Raji (cell line): ENCODE measurements around the gene BLMH.

Experiments
- POLR2A ChIP-seq: IDR thresholded peaks from 2 replicates; pipeline ENCODE4 v1.6.1; 2011; ENCODE audit warnings: low read depth, low read length, control low read depth; ENCODE audit not compliant: insufficient read depth

Gene BLMH

GRCh38 chr17:30316736-30317135, 25.0 kb upstream of the BLMH start:
- no peak for TF ChIP-seq POLR2A

GRCh38 chr17:30315106-30315505, 23.4 kb upstream of the BLMH start:
- no peak for TF ChIP-seq POLR2A

DNA sequence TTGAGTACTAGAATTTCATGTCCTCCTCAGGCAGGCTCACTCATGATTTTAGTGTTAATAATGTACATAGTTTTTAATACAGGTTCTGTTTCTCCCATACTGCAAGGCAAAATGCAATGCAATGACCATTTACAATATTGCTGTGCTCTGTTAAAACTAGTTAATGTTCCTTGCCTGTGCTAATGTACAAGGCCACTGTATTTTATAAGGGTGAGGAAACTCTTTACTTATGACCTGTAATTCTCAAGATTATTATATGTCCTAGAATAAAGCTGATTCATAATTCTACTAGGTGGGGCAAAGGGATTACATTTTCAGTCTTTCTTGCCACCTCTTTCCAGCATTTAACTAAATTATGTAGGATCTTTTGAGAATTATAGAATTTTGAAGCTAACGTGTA, 22.7 kb upstream of the BLMH start:
- no peak for TF ChIP-seq POLR2A

DNA sequence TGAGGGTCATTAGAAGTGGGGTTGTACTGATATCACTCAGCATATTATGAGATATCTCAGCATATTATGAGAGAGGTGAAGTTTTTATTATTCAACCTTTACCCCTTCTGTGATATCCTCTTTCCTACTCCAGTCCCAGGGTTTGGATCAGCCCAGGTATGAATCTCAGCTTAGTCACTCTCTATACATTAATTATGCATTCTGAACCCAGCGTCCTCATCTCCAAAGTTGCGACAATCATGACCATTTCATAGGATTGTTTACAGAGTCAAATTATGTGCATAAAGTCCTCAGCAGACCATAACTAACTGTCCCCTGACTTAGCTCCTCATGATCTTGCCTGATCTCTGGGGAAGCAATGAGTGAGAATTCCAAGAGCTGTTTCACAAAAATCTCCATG, 20.5 kb upstream of the BLMH start:
- no peak for TF ChIP-seq POLR2A

DNA sequence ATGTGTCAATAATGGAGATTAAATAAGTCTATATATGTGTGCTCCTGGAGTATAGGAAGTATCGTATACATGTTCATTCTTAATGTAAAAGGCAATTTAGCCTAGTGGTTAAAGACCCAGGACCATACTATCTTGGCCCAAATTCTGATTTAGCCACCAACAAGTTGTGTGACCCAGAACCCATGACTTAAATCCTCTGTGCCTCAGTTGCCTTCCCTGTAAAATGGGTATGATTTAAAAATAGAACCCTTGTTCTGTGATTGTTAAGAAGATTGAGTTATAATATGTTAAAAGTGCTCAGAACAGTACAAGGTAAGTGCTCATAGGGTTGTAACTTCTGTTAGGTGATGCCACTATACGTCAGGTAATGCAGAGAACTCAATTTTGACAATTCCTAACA, 18.8 kb upstream of the BLMH start:
- TF ChIP-seq POLR2A: no peak

- TF ChIP-seq POLR2A: no peak
These were observed 17.8 kb upstream of the BLMH start for GRCh38 chr17:30309591-30309990.

DNA sequence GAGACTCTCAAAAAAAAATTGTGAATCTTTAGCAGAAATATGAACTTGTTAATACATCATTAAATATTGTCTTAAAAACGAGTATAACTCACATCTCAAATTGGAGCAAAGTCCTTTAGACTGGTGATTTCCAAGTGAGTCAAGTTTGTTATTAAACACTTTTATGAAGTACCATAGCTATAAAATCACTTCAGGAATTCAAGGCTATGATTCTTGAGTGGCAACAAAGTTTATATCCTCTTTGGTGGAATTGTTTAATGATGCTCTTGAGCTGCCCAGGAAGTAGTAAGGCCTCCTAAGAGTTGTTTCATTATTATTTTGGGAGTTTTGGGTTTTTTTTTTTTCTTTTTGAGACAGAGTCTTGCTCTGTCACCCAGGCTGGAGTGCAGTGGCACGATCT, 16.7 kb upstream of the BLMH start:
- no peak for TF ChIP-seq POLR2A

DNA sequence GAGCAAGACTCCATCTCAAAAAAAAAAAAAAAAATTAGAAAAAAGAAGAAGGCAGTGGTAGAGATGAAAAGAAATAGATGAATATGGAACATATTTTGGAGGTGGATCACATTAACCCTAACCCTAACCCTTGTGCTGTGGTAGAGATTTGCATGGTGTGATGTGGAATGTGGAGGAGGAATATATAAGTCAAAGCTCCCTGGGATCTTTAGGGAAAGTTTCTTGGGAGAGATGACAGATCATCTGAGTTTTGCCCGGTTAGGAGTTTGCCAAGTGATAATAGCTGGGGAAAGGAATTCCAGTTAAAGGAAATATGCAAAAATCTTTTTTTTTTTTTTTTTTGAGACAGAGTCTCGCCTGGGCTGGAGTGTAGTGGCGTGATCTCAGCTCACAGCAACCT, 13.0 kb upstream of the BLMH start:
- no peak for TF ChIP-seq POLR2A

- TF ChIP-seq POLR2A: no peak
These were observed 10.5 kb upstream of the BLMH start for GRCh38 chr17:30302241-30302640.

DNA sequence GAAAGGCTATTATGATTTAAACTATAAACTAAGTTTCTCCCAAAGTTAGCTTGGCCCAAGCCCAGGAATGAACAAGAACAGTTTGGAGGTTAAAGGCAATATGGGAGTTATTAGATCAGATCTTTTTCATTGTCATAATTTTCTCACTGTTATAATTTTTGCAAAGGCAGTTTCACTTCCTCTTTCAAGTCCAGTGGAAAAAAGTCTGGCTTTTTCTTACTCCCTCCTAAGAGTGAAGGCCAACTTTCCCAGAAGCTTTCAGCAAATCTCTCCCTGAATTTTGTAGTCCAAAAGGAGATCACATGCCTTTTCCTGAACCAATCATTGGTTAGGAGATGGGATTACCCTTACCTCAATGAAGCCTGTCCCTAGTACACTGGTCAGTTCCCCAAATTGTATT, 9.1 kb upstream of the BLMH start:
- no peak for TF ChIP-seq POLR2A

DNA sequence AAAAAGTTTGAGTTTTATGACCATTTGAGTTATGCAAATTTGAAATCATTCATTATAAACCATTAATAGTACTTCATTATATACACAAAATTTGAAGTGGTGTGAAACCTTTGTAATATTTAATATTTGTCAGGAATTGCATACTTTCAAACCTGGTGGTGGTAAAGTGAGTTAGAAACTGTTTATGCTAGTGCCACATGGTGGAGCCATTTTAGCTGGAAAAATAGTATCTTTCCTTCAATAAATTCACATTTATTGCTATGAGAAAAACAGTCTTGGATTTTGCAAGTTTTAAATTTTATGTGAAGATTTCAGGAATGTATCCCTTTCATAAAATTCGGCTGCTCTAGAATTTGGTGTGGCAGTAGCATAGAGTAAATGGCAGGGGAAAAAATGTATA, 7.3 kb upstream of the BLMH start:
- TF ChIP-seq POLR2A: no peak

GRCh38 chr17:30297715-30298114, 6.0 kb upstream of the BLMH start:
- no peak for TF ChIP-seq POLR2A

DNA sequence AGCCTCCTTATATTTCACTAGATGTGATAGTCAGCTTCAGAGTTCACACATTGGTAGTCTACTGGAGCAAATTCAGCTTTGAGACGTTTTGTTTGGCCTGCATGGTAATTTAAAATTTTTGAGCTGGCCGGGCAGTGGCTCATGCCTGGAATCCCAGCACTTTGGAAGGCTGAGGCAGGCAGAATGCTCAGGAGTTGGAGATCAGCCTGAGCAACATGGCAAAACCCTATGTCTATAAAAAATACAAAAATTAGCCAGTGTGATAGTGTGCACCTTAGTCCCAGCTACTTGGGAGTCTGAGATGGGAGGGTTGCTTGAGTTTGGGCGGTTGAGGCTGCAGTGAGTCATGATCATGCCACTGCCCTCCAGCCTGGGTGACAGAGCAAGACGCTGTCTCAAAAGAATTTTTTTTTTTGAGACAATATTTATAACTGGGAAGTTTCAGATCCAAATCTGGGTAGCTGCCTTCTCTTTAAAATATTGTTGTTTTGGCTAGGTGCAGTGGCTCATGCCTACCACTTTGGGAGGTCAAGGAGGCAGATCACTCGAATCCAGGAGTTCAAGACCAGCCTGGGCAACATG, 4.8 kb upstream of the BLMH start:
- TF ChIP-seq POLR2A: no peak

GRCh38 chr17:30292286-30292858, 628 bp upstream of the BLMH start:
- no peak for TF ChIP-seq POLR2A

DNA sequence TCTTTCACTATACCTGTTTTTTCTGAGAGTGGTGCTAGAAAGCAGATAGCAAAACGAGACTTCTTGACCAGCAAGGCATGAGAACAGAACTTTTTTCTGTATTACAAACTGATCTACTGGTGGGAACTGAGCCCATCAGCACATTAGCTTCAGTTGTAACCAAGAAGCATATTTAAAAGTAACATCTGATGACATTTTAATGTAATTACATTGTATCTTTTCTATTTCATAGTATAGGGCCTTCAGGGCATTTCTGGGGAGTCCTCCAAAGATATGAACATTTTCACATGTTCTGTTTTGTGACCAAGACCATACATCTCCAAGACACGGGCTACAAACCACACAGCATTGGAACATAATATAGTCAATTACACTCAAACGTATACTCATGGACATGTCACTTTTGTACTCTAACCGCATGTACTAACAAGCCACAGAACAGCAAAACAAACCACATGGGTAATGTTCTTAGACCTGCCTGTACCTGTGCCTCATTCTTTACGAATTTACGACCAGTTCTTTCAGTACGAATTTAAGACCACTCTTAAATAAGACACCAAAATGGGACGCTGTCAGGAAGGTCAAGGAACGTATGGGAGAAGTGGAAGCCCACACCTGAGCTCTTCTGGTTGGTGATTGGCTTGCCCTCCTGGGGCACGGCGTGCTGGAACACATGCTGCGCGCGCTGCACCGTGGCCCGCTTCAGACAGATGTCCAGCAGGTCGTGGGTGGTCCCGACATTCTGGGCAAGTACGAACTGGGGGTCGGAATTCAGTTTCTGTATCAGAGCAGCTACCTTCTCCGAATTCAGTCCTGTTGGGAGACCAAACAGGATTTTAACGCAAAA, 825 bp downstream of the BLMH start:
- peak; percentile 82 for TF ChIP-seq POLR2A

- no peak for TF ChIP-seq POLR2A
These were observed 1.7 kb downstream of the BLMH start for GRCh38 chr17:30290077-30290476.

DNA sequence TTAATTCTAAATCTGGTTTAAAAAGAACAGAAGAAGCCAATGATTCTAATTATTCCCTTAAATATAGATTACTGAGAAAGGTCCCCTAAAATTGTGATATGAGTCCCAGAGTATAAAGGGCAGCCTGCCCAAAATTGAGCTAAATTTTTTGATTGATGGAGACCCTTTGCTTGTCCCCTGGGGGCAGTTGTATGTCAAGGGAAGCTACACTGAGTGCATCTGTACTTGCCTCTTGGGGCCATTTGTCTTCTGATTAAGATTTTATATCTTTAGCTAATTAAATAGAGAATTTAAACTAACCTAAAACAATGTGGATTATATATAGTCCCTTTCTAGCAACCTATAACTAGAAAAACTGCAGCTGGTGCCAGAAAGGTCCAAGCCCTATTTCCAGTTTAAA, 12.6 kb downstream of the BLMH start:
- no peak for TF ChIP-seq POLR2A

- TF ChIP-seq POLR2A: no peak
These were observed 13.7 kb downstream of the BLMH start for GRCh38 chr17:30278032-30278431.
